Measurements from ENCODE around the gene EVC.
A peak's percentile ranks its signal among the peaks of the same experiment; 100 is the strongest.

EVC gene

DNA sequence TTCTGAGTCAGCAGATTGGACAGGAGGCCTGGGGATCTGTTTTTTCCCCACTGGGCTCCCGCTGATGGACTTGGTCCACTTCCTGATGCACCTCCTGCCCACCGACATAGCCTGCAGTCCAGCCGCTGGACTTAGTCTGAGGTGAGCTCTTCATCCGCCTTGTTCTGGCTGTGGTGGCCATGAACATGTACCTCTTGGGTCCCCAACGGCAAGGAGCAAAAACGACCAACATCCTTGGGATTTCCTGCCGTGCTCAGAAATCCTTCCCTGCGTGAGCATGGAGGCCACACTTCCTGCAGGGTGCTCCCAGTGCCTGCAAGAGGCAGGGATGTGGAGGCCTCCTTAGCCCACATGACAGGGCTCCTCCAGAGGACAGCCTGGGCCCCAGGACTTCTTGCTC, 105.1 kb downstream of the EVC start:
- TF ChIP-seq, protein P1, sequence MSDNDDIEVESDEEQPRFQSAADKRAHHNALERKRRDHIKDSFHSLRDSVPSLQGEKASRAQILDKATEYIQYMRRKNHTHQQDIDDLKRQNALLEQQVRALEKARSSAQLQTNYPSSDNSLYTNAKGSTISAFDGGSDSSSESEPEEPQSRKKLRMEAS (IDR thresholded peaks at IDR 0.05), result no peak
- TF ChIP-seq, protein P2, sequence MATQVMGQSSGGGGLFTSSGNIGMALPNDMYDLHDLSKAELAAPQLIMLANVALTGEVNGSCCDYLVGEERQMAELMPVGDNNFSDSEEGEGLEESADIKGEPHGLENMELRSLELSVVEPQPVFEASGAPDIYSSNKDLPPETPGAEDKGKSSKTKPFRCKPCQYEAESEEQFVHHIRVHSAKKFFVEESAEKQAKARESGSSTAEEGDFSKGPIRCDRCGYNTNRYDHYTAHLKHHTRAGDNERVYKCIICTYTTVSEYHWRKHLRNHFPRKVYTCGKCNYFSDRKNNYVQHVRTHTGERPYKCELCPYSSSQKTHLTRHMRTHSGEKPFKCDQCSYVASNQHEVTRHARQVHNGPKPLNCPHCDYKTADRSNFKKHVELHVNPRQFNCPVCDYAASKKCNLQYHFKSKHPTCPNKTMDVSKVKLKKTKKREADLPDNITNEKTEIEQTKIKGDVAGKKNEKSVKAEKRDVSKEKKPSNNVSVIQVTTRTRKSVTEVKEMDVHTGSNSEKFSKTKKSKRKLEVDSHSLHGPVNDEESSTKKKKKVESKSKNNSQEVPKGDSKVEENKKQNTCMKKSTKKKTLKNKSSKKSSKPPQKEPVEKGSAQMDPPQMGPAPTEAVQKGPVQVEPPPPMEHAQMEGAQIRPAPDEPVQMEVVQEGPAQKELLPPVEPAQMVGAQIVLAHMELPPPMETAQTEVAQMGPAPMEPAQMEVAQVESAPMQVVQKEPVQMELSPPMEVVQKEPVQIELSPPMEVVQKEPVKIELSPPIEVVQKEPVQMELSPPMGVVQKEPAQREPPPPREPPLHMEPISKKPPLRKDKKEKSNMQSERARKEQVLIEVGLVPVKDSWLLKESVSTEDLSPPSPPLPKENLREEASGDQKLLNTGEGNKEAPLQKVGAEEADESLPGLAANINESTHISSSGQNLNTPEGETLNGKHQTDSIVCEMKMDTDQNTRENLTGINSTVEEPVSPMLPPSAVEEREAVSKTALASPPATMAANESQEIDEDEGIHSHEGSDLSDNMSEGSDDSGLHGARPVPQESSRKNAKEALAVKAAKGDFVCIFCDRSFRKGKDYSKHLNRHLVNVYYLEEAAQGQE (IDR thresholded peaks at IDR 0.05; ENCODE audit: low read depth), result no peak
- TF ChIP-seq ZBTB7A (IDR thresholded peaks at IDR 0.05; ENCODE audit: low read depth) (no peak), CREB1 (IDR thresholded peaks at IDR 0.05; ENCODE audit: low read depth) (no peak), FOXM1 (IDR thresholded peaks at IDR 0.05; ENCODE audit: borderline replicate concordance, low read depth) (no peak), TCF12 (IDR thresholded peaks at IDR 0.05; ENCODE audit: low read depth) (no peak), NFIC (IDR thresholded peaks at IDR 0.05) (no peak), CEBPB (IDR thresholded peaks at IDR 0.05) (no peak), RAD21 (IDR thresholded peaks at IDR 0.05; ENCODE audit: low read depth) (no peak), TEAD4 (IDR thresholded peaks at IDR 0.05) (no peak), EP300 (IDR thresholded peaks at IDR 0.05; ENCODE audit: borderline replicate concordance) (no peak), EGR1 (IDR thresholded peaks at IDR 0.05) (no peak)
- TF ChIP-seq, protein P3, sequence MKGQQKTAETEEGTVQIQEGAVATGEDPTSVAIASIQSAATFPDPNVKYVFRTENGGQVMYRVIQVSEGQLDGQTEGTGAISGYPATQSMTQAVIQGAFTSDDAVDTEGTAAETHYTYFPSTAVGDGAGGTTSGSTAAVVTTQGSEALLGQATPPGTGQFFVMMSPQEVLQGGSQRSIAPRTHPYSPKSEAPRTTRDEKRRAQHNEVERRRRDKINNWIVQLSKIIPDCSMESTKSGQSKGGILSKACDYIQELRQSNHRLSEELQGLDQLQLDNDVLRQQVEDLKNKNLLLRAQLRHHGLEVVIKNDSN (IDR thresholded peaks at IDR 0.05), result no peak

DNA sequence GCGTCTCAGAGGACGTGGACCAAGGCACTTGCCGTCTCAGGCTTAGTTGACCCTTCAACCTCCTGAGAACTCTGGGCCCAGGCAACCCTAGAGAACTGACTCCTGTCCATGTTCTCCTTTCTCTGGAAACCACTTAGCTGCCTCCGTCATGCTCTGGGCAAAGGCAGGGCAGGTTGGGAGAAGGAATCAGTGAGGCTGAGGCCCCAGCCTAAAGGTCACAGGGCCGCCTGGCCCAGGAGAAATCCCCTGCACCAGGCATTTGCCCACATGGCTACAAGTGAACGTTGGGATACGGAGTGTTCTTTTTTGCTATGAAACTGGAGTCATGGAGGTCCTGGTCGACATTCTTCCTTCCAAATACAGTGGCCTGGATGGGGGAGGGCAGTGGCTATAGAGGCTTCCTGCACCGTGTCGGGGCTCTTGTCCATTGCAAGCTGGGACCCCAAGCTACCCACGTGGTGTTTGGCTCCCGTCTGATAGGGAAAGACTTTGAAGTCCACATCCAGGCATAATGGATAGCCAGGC, 105.9 kb downstream of the EVC start:
- no peak for TF ChIP-seq TEAD4 (IDR thresholded peaks at IDR 0.05)
- no peak for TF ChIP-seq FOXM1 (IDR thresholded peaks at IDR 0.05; ENCODE audit: borderline replicate concordance, low read depth)
- TF ChIP-seq TAF1 (IDR thresholded peaks at IDR 0.05; ENCODE audit: low read depth), result no peak
- TF ChIP-seq YY1 (IDR thresholded peaks at IDR 0.05; ENCODE audit: low read depth), result no peak
- TF ChIP-seq ZBTB7A (IDR thresholded peaks at IDR 0.05; ENCODE audit: low read depth), result no peak
- no peak for TF ChIP-seq CREB1 (IDR thresholded peaks at IDR 0.05; ENCODE audit: low read depth)

DNA sequence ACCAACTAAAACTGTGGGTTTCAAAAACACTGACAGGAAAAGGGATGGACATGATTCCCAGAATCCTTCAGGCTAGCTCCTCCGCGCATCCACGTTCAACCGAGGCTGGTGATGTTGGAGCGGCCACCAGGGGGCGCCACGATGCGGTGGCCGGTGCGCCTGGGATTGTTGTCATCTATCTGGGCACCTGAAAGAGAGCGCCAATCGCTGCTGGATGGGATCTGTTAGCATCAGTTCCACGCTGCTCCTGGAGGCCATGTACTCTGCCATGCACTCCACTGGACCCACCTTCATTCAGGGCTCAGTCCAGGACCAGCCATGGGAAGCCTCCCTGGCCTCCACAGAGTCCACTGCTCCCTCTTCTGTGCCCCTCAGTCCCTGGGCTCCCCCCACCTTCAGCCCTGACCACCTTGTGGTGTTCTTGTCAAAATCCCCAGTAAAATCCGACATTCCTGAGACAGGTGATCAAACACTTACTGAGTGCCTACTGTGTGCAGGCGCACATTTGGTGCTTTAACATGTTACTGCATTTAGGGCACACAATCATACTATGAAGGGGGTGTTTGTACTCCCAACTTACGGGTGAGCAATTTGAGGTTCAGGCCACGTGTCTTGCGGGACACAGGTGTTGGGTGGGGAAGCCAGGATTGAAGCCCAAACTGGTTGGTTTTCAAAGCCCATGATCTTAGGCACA, 110.8 kb downstream of the EVC start:
- peak; percentile 20; the same call in 1 of the 2 replicates for TF ChIP-seq RAD21 (IDR thresholded peaks at IDR 0.05; ENCODE audit: low read depth)
- no peak for TF ChIP-seq TAF1 (IDR thresholded peaks at IDR 0.05; ENCODE audit: low read depth)
- no peak for TF ChIP-seq CREB1 (IDR thresholded peaks at IDR 0.05; ENCODE audit: low read depth)

DNA sequence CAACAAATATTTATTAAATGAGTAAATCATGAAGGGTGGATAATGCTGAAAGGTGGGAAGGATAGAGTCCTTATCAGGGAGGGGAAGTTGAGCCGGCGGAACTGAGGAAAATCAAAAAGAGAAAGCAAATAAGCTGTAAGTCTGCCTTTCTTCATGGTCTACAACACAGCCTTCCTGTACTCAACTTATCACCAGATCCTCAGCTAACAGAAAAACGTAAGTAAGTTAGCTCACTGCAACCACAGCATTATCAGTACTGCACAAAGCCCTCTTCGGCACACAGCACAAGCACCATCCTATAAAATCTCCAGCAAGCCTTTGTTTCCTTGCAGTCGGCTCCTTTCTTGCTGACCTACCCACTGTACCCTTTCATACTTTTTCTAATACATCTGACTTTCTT, 111.6 kb downstream of the EVC start:
- no peak for TF ChIP-seq ZBTB7A (IDR thresholded peaks at IDR 0.05; ENCODE audit: low read depth)
- TF ChIP-seq NFIC (IDR thresholded peaks at IDR 0.05), result no peak

DNA sequence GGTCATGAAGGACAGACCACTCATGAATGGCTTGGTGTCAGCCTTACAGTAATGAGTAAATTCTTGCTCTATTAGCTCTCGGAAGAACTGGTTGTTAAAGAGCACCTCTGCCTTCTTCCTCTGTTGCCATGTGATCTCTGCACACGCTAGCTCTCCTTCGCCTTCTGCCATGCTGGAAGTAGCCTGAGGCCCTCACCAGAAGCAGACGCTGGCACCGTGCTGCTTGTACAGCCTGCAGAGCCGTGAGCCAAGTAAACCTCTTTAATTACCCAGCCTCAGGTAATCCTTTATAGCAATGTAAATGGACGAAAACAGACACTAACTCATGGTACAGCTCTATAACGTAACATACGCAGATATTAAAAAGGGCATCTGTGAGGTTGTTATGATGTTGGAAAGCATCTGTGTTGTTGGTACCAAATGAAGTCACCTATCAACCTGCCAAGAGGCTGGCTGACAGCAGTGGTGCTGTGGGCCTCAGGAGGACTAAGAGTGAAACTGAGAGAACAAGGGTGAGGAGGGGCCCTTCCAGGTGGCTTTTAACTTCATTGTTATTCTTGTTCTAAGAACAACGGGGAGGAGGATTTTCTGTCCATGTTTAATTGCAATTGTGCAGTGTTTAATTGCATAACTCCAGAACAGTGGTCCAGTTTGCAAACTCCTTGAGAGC, 112.7 kb downstream of the EVC start:
- TF ChIP-seq TAF1 (IDR thresholded peaks at IDR 0.05; ENCODE audit: low read depth), result no peak
- no peak for TF ChIP-seq TCF12 (IDR thresholded peaks at IDR 0.05; ENCODE audit: low read depth)
- TF ChIP-seq EP300 (IDR thresholded peaks at IDR 0.05; ENCODE audit: borderline replicate concordance), result no peak
- TF ChIP-seq CEBPB (IDR thresholded peaks at IDR 0.05), result no peak
- TF ChIP-seq ZBTB7A (IDR thresholded peaks at IDR 0.05; ENCODE audit: low read depth), result no peak
- no peak for TF ChIP-seq EGR1 (IDR thresholded peaks at IDR 0.05)
- TF ChIP-seq, protein P1 (IDR thresholded peaks at IDR 0.05), result no peak
- TF ChIP-seq, protein P3 (IDR thresholded peaks at IDR 0.05), result no peak
- no peak for TF ChIP-seq TEAD4 (IDR thresholded peaks at IDR 0.05)
- TF ChIP-seq CREB1 (IDR thresholded peaks at IDR 0.05; ENCODE audit: low read depth), result no peak
- TF ChIP-seq FOXM1 (IDR thresholded peaks at IDR 0.05; ENCODE audit: borderline replicate concordance, low read depth), result no peak
- TF ChIP-seq NFIC (IDR thresholded peaks at IDR 0.05), result no peak

DNA sequence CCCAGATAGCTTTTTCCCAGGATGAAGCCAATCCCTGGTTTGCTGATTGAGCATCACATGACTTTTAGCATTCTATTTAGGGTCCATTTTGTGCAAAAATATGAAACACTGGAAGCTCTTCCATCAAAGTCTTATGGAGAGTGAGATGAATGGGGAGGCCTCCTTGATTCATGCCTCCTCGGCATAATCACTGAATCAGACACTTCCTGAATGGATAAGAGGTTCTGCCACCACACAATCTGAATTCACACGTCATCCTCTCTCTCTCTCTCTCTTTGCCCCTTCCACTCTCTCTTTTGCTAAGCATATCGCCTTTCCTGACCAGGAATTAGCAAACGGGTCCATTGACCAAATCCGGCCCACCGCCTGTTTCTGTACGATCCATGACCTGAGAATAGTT, 113.2 kb downstream of the EVC start:
- TF ChIP-seq ZBTB7A (IDR thresholded peaks at IDR 0.05; ENCODE audit: low read depth), result no peak
- TF ChIP-seq EP300 (IDR thresholded peaks at IDR 0.05; ENCODE audit: borderline replicate concordance), result no peak
- no peak for TF ChIP-seq EGR1 (IDR thresholded peaks at IDR 0.05)
- TF ChIP-seq, protein P1 (IDR thresholded peaks at IDR 0.05), result no peak
- TF ChIP-seq YY1 (IDR thresholded peaks at IDR 0.05; ENCODE audit: low read depth), result no peak
- no peak for TF ChIP-seq TEAD4 (IDR thresholded peaks at IDR 0.05)
- no peak for TF ChIP-seq RAD21 (IDR thresholded peaks at IDR 0.05; ENCODE audit: low read depth)
- no peak for TF ChIP-seq CEBPB (IDR thresholded peaks at IDR 0.05)
- TF ChIP-seq, protein P2 (IDR thresholded peaks at IDR 0.05; ENCODE audit: low read depth), result no peak
